Karpas-422 (cell line): ENCODE measurements around the gene NCBP1. TPM values are rescaled to one million over a fixed set of nuclear protein-coding genes. Genes with fewer than 3 reads are reported as not detected.

Experiments
- DNase-seq: peaks from one replicate; pipeline ENCODE4 v3.0.0-alpha.2; 2015
- H2AFZ ChIP-seq: fragments of 200-600 bp; sonication (generic); 2 replicates; pipeline ENCODE4 v1.6.1; 2014; ENCODE audit warnings: antibody characterized with exemption, low read length, mixed read lengths
- H3K27ac ChIP-seq: fragments of 200-600 bp; sonication (generic); 2 replicates; pipeline ENCODE4 v1.5.1; 2014; ENCODE audit warnings: mild to moderate bottlenecking, low read length, moderate library complexity
- H3K27me3 ChIP-seq: fragments of 200-600 bp; sonication (generic); 2 replicates; pipeline ENCODE4 v1.6.1; 2014; ENCODE audit warnings: low read length, mixed read lengths
- H3K36me3 ChIP-seq: fragments of 200-600 bp; sonication (generic); 2 replicates; pipeline ENCODE4 v1.6.1; 2014; ENCODE audit warnings: low read length, mixed read lengths; ENCODE audit not compliant: insufficient read depth
- H3K4me1 ChIP-seq: fragments of 200-600 bp; sonication (generic); 2 replicates; pipeline ENCODE4 v1.6.1; 2014; ENCODE audit warnings: mild to moderate bottlenecking, low read length, mixed read lengths
- H3K4me2 ChIP-seq: fragments of 200-600 bp; sonication (generic); 2 replicates; pipeline ENCODE4 v1.6.1; 2014; ENCODE audit warnings: low read length, low read depth, mild to moderate bottlenecking; ENCODE audit not compliant: poor library complexity, severe bottlenecking
- H3K4me3 ChIP-seq: fragments of 200-600 bp; sonication (generic); 2 replicates; pipeline ENCODE4 v1.5.1; 2014; ENCODE audit warnings: mild to moderate bottlenecking, antibody characterized with exemption, low read length, mixed read lengths
- H3K79me2 ChIP-seq: fragments of 200-600 bp; sonication (generic); 2 replicates; pipeline ENCODE4 v1.6.1; 2014; ENCODE audit warnings: mild to moderate bottlenecking, low read length, mixed read lengths
- H3K9ac ChIP-seq: fragments of 200-600 bp; sonication (generic); 2 replicates; pipeline ENCODE4 v1.6.0; 2014; ENCODE audit warnings: low read length
- H3K9me2 ChIP-seq: fragments of 200-600 bp; sonication (generic), shearing (Covaris generic); replicated peaks from 2 replicates; pipeline ENCODE4 v1.6.0; 2014; ENCODE audit warnings: mild to moderate bottlenecking, low read length, moderate library complexity; ENCODE audit not compliant: insufficient read depth
- H3K9me3 ChIP-seq: fragments of 300-700, 200-600 bp; sonication (generic); 2 replicates; pipeline ENCODE4 v1.6.1; 2014; ENCODE audit warnings: low read length, mixed read lengths
- H4K20me1 ChIP-seq: fragments of 200-600 bp; sonication (generic); 2 replicates; pipeline ENCODE4 v1.6.1; 2014; ENCODE audit warnings: mild to moderate bottlenecking, antibody characterized with exemption, low read length, low read depth; ENCODE audit not compliant: insufficient read depth
- total RNA-seq: library from RNA; depleted of rRNA; stranded (reverse); fragments of >200 nt; shearing (Covaris generic); gene quantifications from 2 replicates; pipeline ENCODE4 v1.2.3, GENCODE V29; 2014; ENCODE audit warnings: low replicate concordance

NCBP1 gene
- total RNA-seq, 1 experiment from 2014 or later = 41.9 TPM

DNA sequence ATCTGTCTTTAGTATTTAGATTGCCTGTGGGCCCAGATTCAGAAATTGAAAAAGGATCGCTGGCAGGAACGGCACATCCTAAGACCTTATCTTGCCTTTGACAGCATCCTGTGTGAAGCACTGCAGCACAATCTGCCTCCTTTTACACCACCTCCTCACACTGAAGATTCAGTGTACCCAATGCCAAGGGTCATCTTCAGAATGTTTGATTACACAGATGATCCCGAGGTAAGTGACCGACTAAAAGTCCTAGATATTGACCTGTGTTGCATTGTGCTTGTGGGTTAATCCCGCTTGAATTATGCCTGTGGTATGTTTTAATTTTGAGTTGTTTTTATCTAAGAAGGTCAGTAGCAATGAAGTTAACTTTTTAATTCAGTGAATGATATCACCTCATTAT lies 14.4 kb downstream of the NCBP1 start:
- Histone ChIP-seq H3K4me1 (peaks cover 13% of the 10 kb centered on the region), H3K9me3 (no peaks in the 10 kb centered on the region), H3K36me3 (peaks cover 76% of the 10 kb centered on the region), H3K9me2 (no peaks in the 10 kb centered on the region), H3K79me2 (peaks cover 77% of the 10 kb centered on the region), H3K27ac (no peak overlapping the region), H2AFZ (no peak overlapping the region), H3K9ac (no peak overlapping the region), H3K27me3 (no peaks in the 10 kb centered on the region), H4K20me1 (no peaks in the 10 kb centered on the region), H3K4me3 (no peak overlapping the region), H3K4me2 (no peak overlapping the region)
- DNase-seq = no peak

DNA sequence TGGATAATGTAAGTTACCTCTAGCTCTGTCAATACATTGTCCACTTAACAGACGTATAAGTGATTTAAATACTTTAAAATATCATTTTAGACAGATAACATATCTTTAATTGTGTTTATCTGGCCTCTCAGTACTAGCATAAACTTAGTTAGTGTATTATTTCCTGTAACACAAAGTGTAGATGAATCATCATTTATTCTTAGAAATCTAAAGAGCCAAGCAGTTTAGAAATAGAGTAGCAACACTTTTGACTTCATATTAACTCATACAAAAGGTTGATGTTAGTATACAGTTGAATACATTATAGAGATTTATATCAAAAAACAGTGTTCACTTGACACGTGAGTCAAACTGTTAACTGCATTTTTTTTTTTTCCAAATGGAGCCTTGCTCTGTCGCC lies 18.0 kb downstream of the NCBP1 start:
- H3K36me3 ChIP-seq = peaks cover 83% of the 10 kb centered on the region
- H3K4me2 ChIP-seq = no peak overlapping the region

DNA sequence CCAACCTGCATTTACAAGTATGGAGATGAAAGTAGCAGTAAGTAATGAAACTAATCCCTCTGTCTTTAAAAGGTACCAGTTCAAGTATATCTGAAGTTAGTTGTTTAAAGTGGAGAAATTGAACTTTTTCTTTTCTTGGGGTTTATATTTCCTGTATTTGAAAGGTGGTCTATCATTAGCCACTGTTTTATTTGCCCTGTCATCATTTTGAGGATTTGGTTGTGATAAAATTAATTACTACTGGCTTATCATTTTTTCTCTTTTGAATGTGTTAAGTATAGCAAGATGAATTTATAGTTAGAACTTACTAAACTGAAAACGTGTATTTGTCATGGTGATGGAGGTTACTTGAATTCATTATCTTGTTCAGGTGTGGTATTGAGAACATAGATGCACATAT lies 25.1 kb downstream of the NCBP1 start:
- H2AFZ ChIP-seq = no peak overlapping the region
- no peak for DNase-seq
- no peaks in the 10 kb centered on the region for H3K4me1 ChIP-seq
- peaks cover 86% of the 10 kb centered on the region for H3K36me3 ChIP-seq
- H3K27me3 ChIP-seq = no peaks in the 10 kb centered on the region
- H3K27ac ChIP-seq = no peak overlapping the region
- H3K4me3 ChIP-seq = no peak overlapping the region
- no peak overlapping the region for H3K4me2 ChIP-seq
- peaks cover 32% of the 10 kb centered on the region for H3K79me2 ChIP-seq
- H3K9ac ChIP-seq = no peak overlapping the region
- H4K20me1 ChIP-seq = no peaks in the 10 kb centered on the region
- H3K9me3 ChIP-seq = no peaks in the 10 kb centered on the region
- no peaks in the 10 kb centered on the region for H3K9me2 ChIP-seq

More for the DNA sequence above, 18.0 kb downstream of the NCBP1 start:
- no peak overlapping the region for H3K4me3 ChIP-seq
- H3K9me2 ChIP-seq = no peaks in the 10 kb centered on the region
- H2AFZ ChIP-seq = no peak overlapping the region
- no peak overlapping the region for H3K27ac ChIP-seq
- H4K20me1 ChIP-seq = no peaks in the 10 kb centered on the region
- peaks cover 58% of the 10 kb centered on the region for H3K79me2 ChIP-seq
- H3K27me3 ChIP-seq = no peaks in the 10 kb centered on the region
- no peaks in the 10 kb centered on the region for H3K4me1 ChIP-seq
- no peak overlapping the region for H3K9ac ChIP-seq
- H3K9me3 ChIP-seq = no peaks in the 10 kb centered on the region
- DNase-seq = no peak

DNA sequence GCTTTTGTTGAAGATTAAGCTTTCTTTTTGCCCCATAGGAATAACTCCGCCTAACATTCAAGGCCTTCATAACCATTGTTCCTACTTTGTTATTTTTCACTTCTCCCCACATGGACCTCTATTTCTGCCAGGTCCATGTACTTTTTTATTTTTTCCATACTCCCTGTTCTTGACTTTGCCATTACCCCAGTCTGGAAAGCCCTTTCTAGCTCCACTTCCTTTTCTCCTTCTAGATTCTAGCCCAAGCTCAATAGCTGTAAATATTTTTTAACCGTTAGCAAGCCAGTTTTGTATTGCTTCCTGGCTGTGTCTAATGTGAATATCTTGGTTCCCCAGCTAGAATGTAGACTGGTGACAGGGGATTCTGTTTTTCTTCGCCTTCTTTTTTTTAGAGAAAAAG lies 26.1 kb downstream of the NCBP1 start:
- H3K9ac ChIP-seq = no peak overlapping the region
- H3K9me3 ChIP-seq = no peaks in the 10 kb centered on the region
- H3K27me3 ChIP-seq = no peaks in the 10 kb centered on the region
- no peak for DNase-seq
- peaks cover 86% of the 10 kb centered on the region for H3K36me3 ChIP-seq
- no peak overlapping the region for H2AFZ ChIP-seq
- H3K27ac ChIP-seq = no peak overlapping the region
- H3K4me3 ChIP-seq = no peak overlapping the region
- no peaks in the 10 kb centered on the region for H3K4me1 ChIP-seq
- H4K20me1 ChIP-seq = no peaks in the 10 kb centered on the region
- no peak overlapping the region for H3K4me2 ChIP-seq
- no peaks in the 10 kb centered on the region for H3K9me2 ChIP-seq
- H3K79me2 ChIP-seq = peaks cover 30% of the 10 kb centered on the region

DNA sequence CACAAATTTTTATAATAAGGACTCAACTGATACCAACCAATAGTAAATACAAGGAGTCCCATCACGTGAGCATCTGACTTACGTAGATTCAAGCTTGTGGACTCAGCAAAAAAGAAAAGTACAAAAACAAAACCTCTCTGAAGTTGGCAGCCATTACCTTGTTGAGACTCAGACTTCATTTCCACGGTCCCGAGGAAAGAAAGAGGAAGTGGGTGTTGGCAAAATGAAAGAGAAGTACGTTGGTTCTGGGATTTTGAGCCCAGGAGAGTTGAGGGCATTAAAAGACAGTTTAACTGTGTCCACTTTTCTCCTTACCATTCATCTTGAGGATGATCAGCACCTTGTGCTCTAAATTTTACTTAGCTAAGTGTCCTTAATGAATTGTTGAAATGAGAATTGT lies 26.7 kb downstream of the NCBP1 start:
- H3K9me2 ChIP-seq = no peaks in the 10 kb centered on the region
- no peaks in the 10 kb centered on the region for H3K4me1 ChIP-seq
- no peak overlapping the region for H3K4me3 ChIP-seq
- no peak overlapping the region for H3K9ac ChIP-seq
- no peak for DNase-seq
- H3K36me3 ChIP-seq = peaks cover 86% of the 10 kb centered on the region
- H2AFZ ChIP-seq = no peak overlapping the region
- H3K79me2 ChIP-seq = peaks cover 28% of the 10 kb centered on the region
- no peaks in the 10 kb centered on the region for H3K9me3 ChIP-seq
- no peaks in the 10 kb centered on the region for H3K27me3 ChIP-seq
- no peak overlapping the region for H3K4me2 ChIP-seq
- no peaks in the 10 kb centered on the region for H4K20me1 ChIP-seq
- no peak overlapping the region for H3K27ac ChIP-seq

DNA sequence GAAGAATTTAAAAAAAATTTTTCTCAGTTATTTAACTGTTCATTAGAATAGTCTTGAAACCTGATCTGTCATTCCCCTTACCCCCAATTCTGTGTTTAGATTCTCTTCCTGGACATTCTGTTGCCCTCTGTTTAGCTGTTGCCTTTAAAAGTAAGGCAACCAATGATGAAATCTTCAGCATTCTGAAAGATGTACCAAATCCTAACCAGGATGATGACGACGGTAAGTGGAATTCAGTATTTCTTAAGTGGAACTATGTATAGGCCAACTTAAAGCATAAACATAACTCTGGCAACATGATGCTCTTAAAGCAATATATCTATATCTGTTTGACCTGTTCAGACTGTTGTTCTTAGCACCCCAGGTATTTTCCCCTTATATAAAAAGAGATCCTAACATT lies 27.2 kb downstream of the NCBP1 start:
- no peaks in the 10 kb centered on the region for H3K9me2 ChIP-seq
- no peaks in the 10 kb centered on the region for H3K9me3 ChIP-seq
- no peak overlapping the region for H3K9ac ChIP-seq
- no peak overlapping the region for H3K4me3 ChIP-seq
- H3K27ac ChIP-seq = no peak overlapping the region
- peaks cover 85% of the 10 kb centered on the region for H3K36me3 ChIP-seq
- DNase-seq = no peak
- H3K4me2 ChIP-seq = no peak overlapping the region
- no peaks in the 10 kb centered on the region for H4K20me1 ChIP-seq
- H3K79me2 ChIP-seq = peaks cover 26% of the 10 kb centered on the region
- H3K4me1 ChIP-seq = no peaks in the 10 kb centered on the region
- H3K27me3 ChIP-seq = no peaks in the 10 kb centered on the region
- H2AFZ ChIP-seq = no peak overlapping the region

DNA sequence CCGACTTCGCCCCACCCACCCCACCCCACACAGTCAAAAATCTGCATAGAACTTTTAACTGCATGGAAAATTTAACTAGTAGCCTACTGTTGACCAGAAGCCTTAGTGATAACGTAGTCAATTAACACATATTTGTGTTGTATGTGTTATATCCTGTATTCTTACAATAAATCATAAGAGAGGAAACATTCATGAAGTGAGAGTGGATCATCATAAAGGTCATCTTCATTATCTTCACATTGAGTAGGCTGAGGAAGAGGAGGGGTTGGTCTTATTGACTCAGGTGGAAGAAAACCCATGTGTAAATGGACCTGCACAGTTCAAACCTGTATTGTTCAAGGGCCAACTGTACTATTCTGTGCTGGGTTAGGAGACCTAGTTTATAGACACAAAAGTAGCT lies 32.1 kb downstream of the NCBP1 start:
- H3K9ac ChIP-seq = no peak overlapping the region
- H2AFZ ChIP-seq = no peak overlapping the region
- no peaks in the 10 kb centered on the region for H3K9me3 ChIP-seq
- no peak overlapping the region for H3K4me3 ChIP-seq
- no peak for DNase-seq
- no peaks in the 10 kb centered on the region for H3K27me3 ChIP-seq
- H3K4me2 ChIP-seq = no peak overlapping the region
- H3K9me2 ChIP-seq = no peaks in the 10 kb centered on the region
- H3K4me1 ChIP-seq = no peaks in the 10 kb centered on the region
- H3K36me3 ChIP-seq = peaks cover 95% of the 10 kb centered on the region
- peaks cover 23% of the 10 kb centered on the region; the same call in 1 of the 2 replicates for H3K79me2 ChIP-seq
- H4K20me1 ChIP-seq = no peaks in the 10 kb centered on the region
- no peak overlapping the region for H3K27ac ChIP-seq

DNA sequence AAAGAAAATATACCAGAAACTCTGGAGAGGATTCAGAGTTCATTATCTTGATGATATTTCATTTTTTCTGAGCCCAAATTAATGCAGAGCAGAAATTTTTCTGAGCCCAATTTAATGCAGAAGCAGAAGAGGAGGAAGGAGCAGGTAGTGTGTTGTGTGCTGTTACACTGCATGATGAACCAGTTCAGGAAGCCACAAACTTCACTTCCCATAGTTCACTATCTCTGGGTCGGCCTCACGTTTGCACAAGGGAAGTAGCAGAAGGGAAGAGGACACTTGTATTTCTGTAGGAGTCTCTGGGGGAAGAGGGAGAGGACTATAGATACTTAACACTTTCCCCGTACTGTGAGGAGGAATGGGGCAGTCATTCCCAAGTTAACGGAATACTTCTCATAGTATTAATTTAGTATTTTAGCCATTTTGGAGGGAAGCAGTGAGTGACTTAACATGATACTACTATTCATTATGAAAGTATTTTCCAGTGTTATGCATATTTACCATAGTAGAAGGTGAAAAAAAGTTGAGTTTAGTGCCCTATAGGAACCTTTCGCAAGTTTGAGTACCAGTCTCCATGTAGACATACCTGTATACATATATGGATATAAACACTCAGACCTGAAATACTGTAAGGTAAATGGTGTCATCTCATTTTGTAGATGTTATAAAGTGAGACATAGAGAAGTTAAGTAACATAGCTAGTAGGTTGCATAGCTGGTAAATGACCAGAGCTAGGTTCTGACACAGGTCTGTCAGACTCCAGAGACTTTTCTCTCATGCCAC lies 33.5 kb downstream of the NCBP1 start:
- Histone ChIP-seq H3K4me1 (no peaks in the 10 kb centered on the region), H3K9me2 (no peaks in the 10 kb centered on the region), H3K36me3 (peaks cover 95% of the 10 kb centered on the region), H3K27me3 (no peaks in the 10 kb centered on the region), H4K20me1 (no peaks in the 10 kb centered on the region), H3K79me2 (peaks cover 29% of the 10 kb centered on the region; the same call in 1 of the 2 replicates), H3K9ac (no peak overlapping the region), H3K9me3 (no peaks in the 10 kb centered on the region), H3K27ac (no peak overlapping the region), H3K4me3 (no peak overlapping the region), H3K4me2 (no peak overlapping the region), H2AFZ (no peak overlapping the region)
- DNase-seq = no peak
